B cell (primary cell): ENCODE results near the gene TM9SF2. TPM values are rescaled to one million over a fixed set of nuclear protein-coding genes. Genes with fewer than 3 reads are reported as not detected.

ENCODE experiments used
- ATAC-seq: fragments of 200-7000 bp; cut with Tn5 transposase; one replicate; pipeline ENCODE4 v1.10.0; 2021; ENCODE audit warnings: low read depth, mild to moderate bottlenecking, moderate number of reproducible peaks, moderate library complexity
- CTCF ChIA-PET: fragments of 350-600 bp; sonication (Branson Sonifier 250); formaldehyde crosslinking; loops from one replicate; lab custom pipeline; 2021; ENCODE audit warnings: antibody characterized with exemption, inconsistent platforms; lab: Charles Lee
- POLR2A ChIA-PET: fragments of 350-600 bp; sonication (Branson Sonifier 250); formaldehyde crosslinking; loops from one replicate; lab custom pipeline; 2021; ENCODE audit warnings: antibody characterized with exemption; lab: Charles Lee
- DNase-seq: peaks from one replicate; pipeline ENCODE4 v3.0.0; 2013
- H2AFZ ChIP-seq: 2 replicates; pipeline ENCODE4 v1.6.1; 2012; ENCODE audit warnings: mild to moderate bottlenecking, low read depth, low read length; ENCODE audit not compliant: insufficient read depth, poor library complexity, severe bottlenecking
- H3K27ac ChIP-seq, 2 donors: 1 replicate in 1 of 2; 2 replicates in 1 of 2; pipeline ENCODE4 v1.5.1; 2012 to 2013; ENCODE audit warnings: low read length in 2 of 2, mild to moderate bottlenecking in 2 of 2, moderate library complexity in 1 of 2
- H3K27me3 ChIP-seq, 4 experiments: fragments of 200-600 bp in 1 of 4; sonication (generic) in 1 of 4; replicated peaks in 1 of 4; 1 replicate in 2 of 4; 2 replicates in 2 of 4; pipeline versions ENCODE4 v1.6.1 to v1.7.0; 2013 to 2016; ENCODE audit warnings: low read length in 3 of 4, mild to moderate bottlenecking in 2 of 4, mixed read lengths in 1 of 4, moderate library complexity in 1 of 4; ENCODE audit not compliant: insufficient read depth in 4 of 4, control insufficient read depth in 3 of 4; ENCODE audit errors: control extremely low read depth in 1 of 4
- H3K36me3 ChIP-seq, 2 experiments: replicated peaks in 1 of 2; 1 replicate in 1 of 2; 2 replicates in 1 of 2; pipeline versions ENCODE4 v1.6.1 to v1.7.1; 2013; ENCODE audit warnings: low read length in 1 of 2; ENCODE audit not compliant: insufficient read depth in 2 of 2, control insufficient read depth in 1 of 2; ENCODE audit errors: control extremely low read depth in 1 of 2, extremely low read depth in 1 of 2
- H3K4me1 ChIP-seq, 2 donors: fragments of 200-600 bp in 1 of 2; sonication (generic) in 1 of 2; 1 replicate in 1 of 2; 2 replicates in 1 of 2; pipeline versions ENCODE4 v1.5.1 to v1.6.1; 2013 to 2017; ENCODE audit warnings: low read length in 2 of 2; ENCODE audit not compliant: control insufficient read depth in 2 of 2, insufficient read depth in 2 of 2
- H3K4me2 ChIP-seq: replicated peaks from 2 replicates; pipeline ENCODE3; 2012; ENCODE audit warnings: mild to moderate bottlenecking, low read depth, low read length; ENCODE audit not compliant: poor library complexity, severe bottlenecking
- H3K4me3 ChIP-seq, 5 experiments: fragments of 200-600 bp in 1 of 5; sonication (generic) in 1 of 5; 1 replicate in 3 of 5; 2 replicates in 2 of 5; pipeline versions ENCODE4 v1.5.1 to v1.7.0; 2011 to 2016; ENCODE audit warnings: low read length in 4 of 5, mild to moderate bottlenecking in 4 of 5, low read depth in 2 of 5, control low read depth in 1 of 5, moderate library complexity in 1 of 5; ENCODE audit not compliant: insufficient read depth in 1 of 5; ENCODE audit errors: control extremely low read depth in 1 of 5, extremely low read depth in 1 of 5
- H3K79me2 ChIP-seq: fragments of 200-600 bp; sonication (generic); one replicate; pipeline ENCODE4 v1.6.0; 2016; ENCODE audit warnings: low read length; ENCODE audit not compliant: control insufficient read depth, insufficient read depth
- H3K9ac ChIP-seq: fragments of 200-600 bp; sonication (generic); 2 replicates; pipeline ENCODE4 v1.6.1; 2017; ENCODE audit warnings: mild to moderate bottlenecking, low read length, moderate library complexity
- H3K9me3 ChIP-seq, 3 donors: one replicate each; pipeline versions ENCODE4 v1.6.1 to v1.7.1; 2013; ENCODE audit warnings: low read length in 2 of 3; ENCODE audit not compliant: control insufficient read depth in 2 of 3, insufficient read depth in 1 of 3; ENCODE audit errors: control extremely low read depth in 1 of 3
- H4K20me1 ChIP-seq: 2 replicates; pipeline ENCODE4 v1.6.0; 2012; ENCODE audit warnings: mild to moderate bottlenecking, low read length; ENCODE audit not compliant: insufficient read depth, control insufficient read depth, poor library complexity, severe bottlenecking
- H3K27ac Mint-ChIP-seq: one replicate; pipeline ENCODE4 v1.8.0; 2021; ENCODE audit warnings: mixed read lengths
- H3K27me3 Mint-ChIP-seq: one replicate; pipeline ENCODE4 v1.8.0; 2021; ENCODE audit warnings: mixed read lengths
- H3K4me1 Mint-ChIP-seq: one replicate; pipeline ENCODE4 v1.8.0; 2021; ENCODE audit warnings: mixed read lengths
- H3K4me3 Mint-ChIP-seq: one replicate; pipeline ENCODE4 v1.8.0; 2021; ENCODE audit warnings: mixed read lengths
- H3K9me3 Mint-ChIP-seq: one replicate; pipeline ENCODE4 v1.8.0; 2022; ENCODE audit warnings: mixed read lengths; ENCODE audit not compliant: insufficient read depth
- EZH2 ChIP-seq: IDR thresholded peaks from 2 replicates; pipeline ENCODE4 v1.6.1; 2012; ENCODE audit warnings: borderline replicate concordance, low read depth, mild to moderate bottlenecking, moderate library complexity, low read length; ENCODE audit not compliant: insufficient read depth, poor library complexity, severe bottlenecking
- WGBS: methylation state at CpG from one replicate; pipeline ENCODE4 v1.1.5; 2013; ENCODE audit warnings: missing lambda C conversion rate; ENCODE audit not compliant: insufficient coverage; 5-methylcytosine and 5-hydroxymethylcytosine counted together
- intact Hi-C: fragments of 100-400 bp; cut with micrococcal nuclease; formaldehyde crosslinking; loops from one replicate; pipeline ENCODE4 v1.10.0; 2022
- polyA plus RNA-seq: library from polyadenylated mRNA; depleted of rRNA; stranded (reverse); fragments of >200 nt; gene quantifications from 2 replicates; pipeline ENCODE4 v1.2.3, GENCODE V29; 2012
- total RNA-seq, 2 donors: library from RNA; stranded (reverse); fragments of 120-200 nt in 1 of 2; gene quantifications; 1 replicate in 1 of 2; 2 replicates in 1 of 2; pipeline versions ENCODE4 v1.2.3 to v1.2.4, GENCODE V29; 2013 to 2022
- TF ChIP-seq, protein P1 (sequence below): fragments of 200-600 bp; IDR thresholded peaks from one replicate; pipeline ENCODE4 v1.8.0; 2022; ENCODE audit warnings: antibody characterized with exemption, mild to moderate bottlenecking

TM9SF2 gene
- total and polyA plus RNA-seq, 2 donors (not counting 1 experiment from before 2014, with no cell fraction given): 20.2 to 63.6 TPM

DNA sequence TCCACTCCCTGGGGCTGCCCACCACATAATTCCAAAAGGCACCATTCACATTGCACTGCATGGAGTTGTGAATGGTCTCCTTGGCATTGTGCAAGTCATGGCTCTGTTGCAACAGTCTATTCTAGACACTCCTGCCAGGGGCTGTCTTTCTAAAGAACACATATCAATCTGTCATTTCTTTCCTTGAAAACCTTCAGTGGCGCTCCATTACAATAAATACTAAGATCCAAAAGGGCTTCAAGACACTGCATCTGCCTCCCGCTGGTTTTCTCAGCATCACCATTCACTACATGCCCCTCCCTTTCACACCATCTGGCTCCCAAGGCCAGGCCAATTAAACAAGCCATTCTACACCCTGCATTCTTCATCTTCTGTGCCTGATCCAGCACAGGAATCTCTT lies 32.2 kb upstream of the TM9SF2 start:
- ChIA-PET POLR2A (no interaction called here), CTCF (no interaction called here)
- H3K4me1 ChIP-seq: peaks cover 12 to 14% of the 10 kb centered on the region in 2 donors
- no peaks in the 10 kb centered on the region for H4K20me1 ChIP-seq
- H3K9me3 ChIP-seq: no peaks in the 10 kb centered on the region
- H3K4me3 Mint-ChIP-seq: no peak overlapping the region
- no peaks in the 10 kb centered on the region for H3K79me2 ChIP-seq
- WGBS: 94% methylated on average over 2 of the region's 2 CpGs
- H3K9ac ChIP-seq: no peak overlapping the region
- no peak overlapping the region for H3K4me3 ChIP-seq
- DNase-seq: no peak
- H3K27me3 ChIP-seq: no peaks in the 10 kb centered on the region
- no peaks in the 10 kb centered on the region for H3K9me3 Mint-ChIP-seq
- ATAC-seq: no peak
- peaks cover 4% of the 10 kb centered on the region for H3K27me3 Mint-ChIP-seq
- H3K36me3 ChIP-seq: no peaks in the 10 kb centered on the region
- H3K27ac ChIP-seq: no peak overlapping the region
- no peak overlapping the region for H2AFZ ChIP-seq
- TF ChIP-seq EZH2: no peak
- no peak overlapping the region for H3K4me2 ChIP-seq
- no peak overlapping the region for H3K27ac Mint-ChIP-seq
- peaks cover 15% of the 10 kb centered on the region for H3K4me1 Mint-ChIP-seq
- intact Hi-C loops: no loop called here

GRCh38 chr13:99470027-99470426 lies 31.2 kb upstream of the TM9SF2 start:
- DNase-seq: no peak
- TF ChIP-seq, protein P1, sequence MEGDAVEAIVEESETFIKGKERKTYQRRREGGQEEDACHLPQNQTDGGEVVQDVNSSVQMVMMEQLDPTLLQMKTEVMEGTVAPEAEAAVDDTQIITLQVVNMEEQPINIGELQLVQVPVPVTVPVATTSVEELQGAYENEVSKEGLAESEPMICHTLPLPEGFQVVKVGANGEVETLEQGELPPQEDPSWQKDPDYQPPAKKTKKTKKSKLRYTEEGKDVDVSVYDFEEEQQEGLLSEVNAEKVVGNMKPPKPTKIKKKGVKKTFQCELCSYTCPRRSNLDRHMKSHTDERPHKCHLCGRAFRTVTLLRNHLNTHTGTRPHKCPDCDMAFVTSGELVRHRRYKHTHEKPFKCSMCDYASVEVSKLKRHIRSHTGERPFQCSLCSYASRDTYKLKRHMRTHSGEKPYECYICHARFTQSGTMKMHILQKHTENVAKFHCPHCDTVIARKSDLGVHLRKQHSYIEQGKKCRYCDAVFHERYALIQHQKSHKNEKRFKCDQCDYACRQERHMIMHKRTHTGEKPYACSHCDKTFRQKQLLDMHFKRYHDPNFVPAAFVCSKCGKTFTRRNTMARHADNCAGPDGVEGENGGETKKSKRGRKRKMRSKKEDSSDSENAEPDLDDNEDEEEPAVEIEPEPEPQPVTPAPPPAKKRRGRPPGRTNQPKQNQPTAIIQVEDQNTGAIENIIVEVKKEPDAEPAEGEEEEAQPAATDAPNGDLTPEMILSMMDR: no peak
- TF ChIP-seq EZH2: no peak
- peaks cover 2 to 4% of the 10 kb centered on the region in 2 donors for H3K4me1 ChIP-seq
- H3K4me2 ChIP-seq: no peak overlapping the region
- no peaks in the 10 kb centered on the region for H3K36me3 ChIP-seq
- H3K9me3 ChIP-seq: no peaks in the 10 kb centered on the region
- CTCF ChIA-PET: interaction anchor here (1.4 kb wide), 1 partner anchor 21 kb away, joined by 4 read pairs; no protein-coding TSS in a partner anchor
- intact Hi-C loops: no loop called here
- POLR2A ChIA-PET: interaction anchor here (0.6 kb wide), 1 partner anchor 39 kb away, joined by 5 read pairs; no protein-coding TSS in a partner anchor
- ATAC-seq: no peak
- H3K4me3 ChIP-seq: no peak overlapping the region
- no peak overlapping the region for H2AFZ ChIP-seq
- no peaks in the 10 kb centered on the region for H3K27me3 ChIP-seq
- no peaks in the 10 kb centered on the region for H3K9me3 Mint-ChIP-seq
- no peak overlapping the region for H3K4me3 Mint-ChIP-seq
- H3K4me1 Mint-ChIP-seq: peaks cover 5% of the 10 kb centered on the region
- no peak overlapping the region for H3K9ac ChIP-seq
- H3K27ac Mint-ChIP-seq: no peak overlapping the region
- no peaks in the 10 kb centered on the region for H3K79me2 ChIP-seq
- no CpG with 5 or more reads among the region's 6 CpGs for WGBS
- peaks cover 4% of the 10 kb centered on the region for H3K27me3 Mint-ChIP-seq
- no peaks in the 10 kb centered on the region for H4K20me1 ChIP-seq
- H3K27ac ChIP-seq: no peak overlapping the region
